GM03348 (cell line): ENCODE results near the gene LYVE1.
A peak's percentile ranks its signal among the peaks of the same experiment; 100 is the strongest.
"Not testable (repeated sequence)": the region's sequence is repeated elsewhere in the genome, so short reads cannot be mapped to it uniquely, and the experiment has no call there.

Experiments
- DNase-seq: peaks from one replicate; pipeline ENCODE4 v3.0.0; 2012; ENCODE audit warnings: low spot score

LYVE1 gene

DNA sequence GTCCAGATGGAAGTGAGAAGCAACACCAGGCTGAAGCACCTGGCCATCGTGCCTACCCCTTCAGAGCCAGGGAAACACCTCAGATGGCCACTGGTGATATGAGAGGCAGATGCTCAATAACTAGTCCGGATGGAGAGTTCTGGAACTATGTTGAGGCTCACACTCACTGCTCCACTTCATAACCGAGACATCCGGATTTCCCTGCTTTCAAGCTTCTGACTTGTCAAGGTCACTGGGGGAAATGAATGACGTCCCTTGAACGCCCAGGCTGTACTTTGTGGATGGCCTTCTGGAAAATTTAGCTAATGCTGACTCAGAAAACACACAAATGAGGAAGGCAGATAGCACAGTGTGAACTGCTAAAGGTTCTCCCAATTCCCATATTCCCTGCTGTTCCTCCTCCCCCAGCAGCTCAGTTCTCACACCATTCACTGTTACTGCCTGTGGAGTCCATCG is at the start of gene LYVE1:
Gene LYVE1, minus strand, starts transcription at position 180 of the 456 bp plus-strand sequence. Its CDS starts 133 bp downstream, at position 47.
- no peak for DNase-seq

DNA sequence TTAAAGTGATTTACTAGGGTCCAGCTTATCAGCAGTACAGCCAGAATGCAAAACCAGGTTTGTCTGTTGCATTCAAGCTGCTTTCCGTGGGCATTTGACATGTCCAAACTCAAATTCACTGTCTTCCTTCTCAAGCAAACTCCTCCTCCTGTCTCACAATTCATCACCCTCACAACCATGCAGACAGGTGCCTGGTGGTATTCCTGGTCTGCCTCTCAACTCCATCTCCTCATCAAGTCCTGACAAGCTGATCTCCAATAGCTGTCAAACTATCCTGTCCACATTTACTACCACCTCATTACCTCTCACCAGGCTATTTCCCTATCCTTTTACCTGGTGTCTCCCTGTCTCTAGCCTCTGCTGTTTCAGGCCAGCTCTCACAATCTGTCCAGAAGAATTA is 49.1 kb upstream of the LYVE1 start:
- no peak for DNase-seq

- DNase-seq = no peak
Measured at GRCh38 chr11:10611979-10612862, 43.8 kb upstream of the LYVE1 start.

DNA sequence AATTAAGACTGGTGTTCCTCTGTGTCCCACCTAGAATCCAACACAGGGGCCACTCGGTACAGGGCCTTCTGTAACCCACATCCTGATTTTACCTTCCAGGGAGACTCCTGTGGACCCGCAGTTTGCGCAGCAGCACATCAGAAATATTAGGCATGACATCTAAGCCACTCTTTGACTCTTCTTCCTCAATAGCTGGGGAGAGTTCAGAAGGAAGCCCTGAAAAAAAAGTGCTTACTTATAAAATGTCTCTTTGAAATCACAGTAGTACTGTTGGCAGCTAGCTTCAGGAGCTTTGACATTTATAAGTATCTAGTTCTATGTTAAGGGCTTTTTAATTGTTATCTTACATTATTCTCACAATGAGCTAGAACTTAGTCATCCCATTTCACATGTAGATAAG is 41.2 kb upstream of the LYVE1 start:
- DNase-seq = no peak

DNA sequence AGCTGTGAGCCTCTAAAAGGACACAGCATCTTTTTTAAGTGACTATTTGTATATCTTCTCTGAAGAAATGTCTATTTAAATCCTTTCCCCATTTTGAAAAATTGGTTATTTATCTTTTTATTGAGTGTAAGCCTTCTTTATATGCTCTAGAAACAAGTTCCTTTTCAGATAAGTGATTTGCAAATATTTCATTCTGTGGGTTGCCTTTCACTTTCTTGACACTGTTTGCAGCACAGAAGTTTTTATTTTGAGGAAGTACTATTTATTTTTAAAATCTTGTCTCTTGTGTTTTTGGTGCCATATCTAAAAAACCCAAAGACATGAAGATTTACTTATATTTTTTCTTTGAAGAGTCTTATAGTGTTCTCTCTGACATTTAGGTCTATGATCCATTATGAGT is 40.1 kb upstream of the LYVE1 start:
- DNase-seq = no peak

GRCh38 chr11:10607462-10608132 is 39.1 kb upstream of the LYVE1 start:
- no peak for DNase-seq

DNA sequence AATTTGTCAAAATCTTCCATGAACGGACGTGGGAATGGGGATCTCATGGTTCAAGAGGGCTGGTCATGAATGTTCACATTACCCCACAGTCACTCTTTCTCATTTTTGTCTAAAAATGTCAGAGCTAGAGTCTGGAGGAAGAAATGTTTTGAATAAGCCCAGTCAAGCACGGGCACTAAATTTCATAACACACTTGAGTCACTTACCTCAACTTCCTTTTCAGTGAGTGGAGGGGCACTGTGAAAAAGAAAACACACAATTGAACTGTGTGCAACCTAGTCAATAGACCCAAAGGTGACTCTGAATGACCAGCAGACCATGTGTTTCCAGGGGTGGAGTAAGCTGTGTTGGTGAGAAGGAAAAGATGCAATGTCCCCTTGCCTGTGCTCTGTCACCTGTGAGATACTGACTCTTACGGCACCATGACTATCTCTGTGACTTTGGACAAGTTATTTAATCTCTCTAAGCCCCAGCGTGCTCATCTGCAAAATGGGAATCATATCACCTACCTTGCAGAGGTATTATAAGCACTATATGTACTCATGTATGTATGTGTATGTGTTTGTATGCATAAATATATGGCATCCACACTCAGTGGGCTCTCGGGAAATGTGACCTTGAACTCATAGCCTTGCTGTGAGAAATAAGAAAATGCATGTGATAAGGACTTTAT is 38.2 kb upstream of the LYVE1 start:
- DNase-seq = peak; percentile 52

- DNase-seq = peak; percentile 81
Measured at GRCh38 chr11:10605941-10606381, 37.5 kb upstream of the LYVE1 start.

GRCh38 chr11:10604798-10605197 is 36.3 kb upstream of the LYVE1 start:
- no peak for DNase-seq

DNA sequence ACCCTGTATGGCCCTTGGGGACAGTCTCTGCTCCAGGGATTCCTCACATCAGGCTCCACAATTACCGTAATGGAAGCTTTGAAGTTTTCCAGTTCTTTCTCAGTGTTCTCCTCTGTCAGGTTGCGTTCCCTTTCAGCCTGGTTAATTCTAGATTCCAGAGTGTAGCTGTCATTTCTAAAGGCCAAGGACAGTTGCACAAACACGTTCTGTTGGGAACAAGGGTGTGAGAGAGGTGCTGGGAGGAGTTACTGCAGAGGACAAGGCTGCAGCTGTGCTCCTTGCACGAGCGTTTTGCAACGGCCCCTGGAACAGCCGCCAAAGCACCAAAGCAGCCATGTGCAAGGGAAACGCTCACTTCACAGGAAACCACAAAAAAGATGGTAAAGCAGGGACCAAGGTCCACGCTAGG is 35.9 kb upstream of the LYVE1 start:
- DNase-seq = no peak

- no peak for DNase-seq
Measured at GRCh38 chr11:10603721-10604297, 35.3 kb upstream of the LYVE1 start.

- DNase-seq = no peak
Measured at GRCh38 chr11:10602945-10603344, 34.5 kb upstream of the LYVE1 start.

DNA sequence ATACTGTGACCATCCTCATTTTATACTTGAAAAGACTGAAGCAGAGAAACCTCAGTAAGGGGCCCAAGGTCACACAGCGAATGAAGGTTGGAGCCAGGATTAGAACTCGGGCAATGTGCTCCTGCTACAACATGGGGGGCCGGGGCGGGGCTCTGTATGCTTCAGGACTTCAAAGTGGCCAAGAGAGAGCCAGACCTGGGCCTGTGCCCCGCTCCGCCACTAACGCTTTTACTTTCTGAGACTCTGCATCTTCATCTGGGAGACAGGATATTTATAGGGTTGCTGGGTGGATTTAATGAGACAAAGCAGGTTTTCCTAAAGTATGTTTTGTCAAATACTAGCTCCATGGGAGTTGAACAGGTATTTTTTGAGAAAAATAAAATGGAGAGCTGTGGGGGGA is 33.9 kb upstream of the LYVE1 start:
- DNase-seq = no peak

- no peak for DNase-seq
Measured at GRCh38 chr11:10601837-10602236, 33.4 kb upstream of the LYVE1 start.

DNA sequence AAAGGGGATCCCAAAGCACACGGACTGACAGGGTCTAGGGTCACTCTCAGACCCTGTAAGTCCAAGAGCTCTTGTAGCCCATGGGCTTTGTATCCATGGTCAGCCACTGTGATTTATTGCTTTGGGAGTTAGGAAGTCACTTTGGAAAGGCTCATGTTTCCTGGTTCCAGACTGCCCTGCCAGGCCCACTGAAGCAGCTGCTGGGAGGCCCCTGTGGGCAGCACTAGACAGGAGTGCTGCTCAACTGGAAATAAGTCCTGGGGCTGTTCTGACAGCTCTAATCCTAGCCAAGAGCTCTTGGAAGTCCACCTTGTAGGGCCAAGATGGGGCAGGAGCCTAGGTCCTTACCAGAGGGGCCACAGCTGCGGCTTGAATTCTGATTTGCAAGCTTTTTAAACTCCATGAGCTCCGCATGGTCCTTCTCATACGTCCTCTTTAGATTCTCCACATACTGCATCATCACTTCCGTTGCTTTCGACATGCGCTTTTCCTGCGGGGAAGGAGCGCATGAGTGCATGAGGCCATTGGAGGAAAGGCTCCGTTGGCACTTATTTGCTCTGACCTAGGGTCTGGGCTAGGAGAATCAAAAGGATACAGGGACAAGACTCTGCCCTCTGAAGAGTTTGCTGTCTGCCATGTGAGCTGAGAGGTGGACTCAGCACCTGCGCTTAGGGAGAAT is 32.2 kb upstream of the LYVE1 start:
- no peak for DNase-seq

GRCh38 chr11:10599388-10600175 is 31.1 kb upstream of the LYVE1 start:
- no peak for DNase-seq

DNA sequence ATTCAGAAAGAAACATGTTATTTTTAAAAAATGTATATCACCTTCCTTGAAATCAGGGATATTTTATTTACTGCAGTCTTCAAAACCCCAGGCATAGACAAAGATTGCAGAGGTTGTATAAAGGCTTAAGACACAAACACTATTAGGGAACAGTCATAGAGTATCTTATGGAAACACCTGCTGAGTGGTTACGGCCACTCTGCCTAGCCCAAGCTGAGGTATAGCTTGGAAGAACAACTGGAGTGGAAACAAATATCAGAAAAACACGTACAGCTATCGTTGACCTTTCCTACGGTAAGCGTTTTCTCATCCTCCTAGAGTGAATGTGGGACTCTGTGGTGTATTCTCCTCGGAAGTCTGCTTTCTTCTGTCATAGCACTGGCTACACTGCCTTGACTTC is 30.4 kb upstream of the LYVE1 start:
- no peak for DNase-seq

DNA sequence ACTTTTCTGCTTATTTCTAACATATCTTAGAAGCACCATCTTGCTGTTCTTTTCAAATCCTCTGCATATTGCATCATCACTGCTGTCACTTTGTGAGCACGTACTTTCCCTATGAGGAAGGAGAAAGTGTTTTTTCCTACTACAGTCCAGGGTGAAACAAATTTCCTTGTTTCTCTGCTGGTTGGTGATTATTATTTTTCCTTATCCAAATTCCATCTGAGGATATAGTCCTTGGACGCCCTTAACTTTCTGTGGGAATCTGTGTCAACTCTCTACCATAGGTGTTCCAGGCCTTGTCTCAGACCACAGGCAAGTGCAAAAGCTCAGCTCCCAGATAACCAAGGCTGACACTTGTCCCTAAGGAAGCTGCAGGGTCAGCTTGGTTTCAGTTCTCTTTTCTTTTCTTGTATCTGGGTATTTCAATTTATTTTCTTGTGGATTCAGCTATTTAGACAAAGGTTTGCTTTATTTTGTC is 29.4 kb upstream of the LYVE1 start:
- no peak for DNase-seq

DNA sequence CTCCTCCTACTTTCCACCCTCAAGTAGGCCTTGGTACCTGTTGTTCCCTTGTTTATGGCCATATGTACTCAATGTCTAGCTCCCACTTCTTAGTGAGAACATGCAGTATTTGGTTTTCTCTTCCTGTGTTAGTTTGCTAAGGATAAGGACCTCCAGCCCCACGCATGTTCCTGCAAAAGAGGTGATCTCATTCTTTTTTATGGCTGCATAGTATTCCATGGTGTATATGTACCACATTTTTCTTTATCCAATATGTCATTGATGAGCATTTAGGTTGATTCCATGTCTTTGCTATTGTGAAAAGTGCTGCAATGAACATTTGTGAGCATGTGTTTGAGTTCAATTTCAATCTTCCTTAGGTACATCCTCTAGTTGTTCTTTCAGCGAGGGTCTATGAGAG is 27.4 kb upstream of the LYVE1 start:
- DNase-seq = not testable (repeated sequence)

DNA sequence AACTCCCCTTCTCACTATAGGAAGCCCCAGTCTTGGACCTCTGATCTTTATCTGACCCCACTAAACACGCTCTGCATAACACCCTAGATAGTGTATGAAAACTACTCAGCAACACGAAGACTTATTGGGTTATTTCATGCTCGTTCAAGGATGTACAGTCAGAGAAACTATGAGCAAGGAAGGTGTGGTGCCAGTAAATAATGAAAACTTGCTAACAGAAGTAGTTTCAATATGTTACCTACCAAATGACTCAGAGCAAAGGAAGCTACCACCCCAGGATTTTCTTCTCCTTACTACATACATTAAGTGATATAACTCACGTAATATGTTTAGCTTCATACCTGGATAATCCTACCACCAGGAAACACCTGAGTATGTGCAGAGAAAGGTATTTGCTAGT is 25.9 kb upstream of the LYVE1 start:
- DNase-seq = no peak

GRCh38 chr11:10592331-10592730 is 23.9 kb upstream of the LYVE1 start:
- DNase-seq = peak; percentile 89
